ENCODE data around the gene SCGN.

The SCGN gene

DNA sequence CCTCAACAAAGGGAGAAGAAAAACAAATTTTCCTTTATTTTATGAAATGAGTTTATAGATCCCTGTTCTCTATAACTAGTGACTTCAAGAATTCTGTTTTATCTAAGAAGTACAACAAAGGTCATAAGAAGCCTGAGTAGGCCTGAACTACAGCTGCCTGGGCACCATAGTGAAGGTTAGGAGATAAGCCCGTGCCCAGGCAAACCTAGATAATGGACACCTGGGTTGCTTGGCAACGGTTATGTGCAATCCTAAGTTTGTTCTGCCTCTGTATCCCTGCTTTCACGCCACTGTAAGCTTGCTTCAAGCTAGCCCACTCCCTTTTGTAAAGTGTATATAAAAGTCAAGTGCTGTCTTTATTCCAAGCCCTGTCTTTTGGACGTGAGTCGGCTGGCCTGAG, 23.2 kb downstream of the SCGN start:
- TF ChIP-seq, protein P1, sequence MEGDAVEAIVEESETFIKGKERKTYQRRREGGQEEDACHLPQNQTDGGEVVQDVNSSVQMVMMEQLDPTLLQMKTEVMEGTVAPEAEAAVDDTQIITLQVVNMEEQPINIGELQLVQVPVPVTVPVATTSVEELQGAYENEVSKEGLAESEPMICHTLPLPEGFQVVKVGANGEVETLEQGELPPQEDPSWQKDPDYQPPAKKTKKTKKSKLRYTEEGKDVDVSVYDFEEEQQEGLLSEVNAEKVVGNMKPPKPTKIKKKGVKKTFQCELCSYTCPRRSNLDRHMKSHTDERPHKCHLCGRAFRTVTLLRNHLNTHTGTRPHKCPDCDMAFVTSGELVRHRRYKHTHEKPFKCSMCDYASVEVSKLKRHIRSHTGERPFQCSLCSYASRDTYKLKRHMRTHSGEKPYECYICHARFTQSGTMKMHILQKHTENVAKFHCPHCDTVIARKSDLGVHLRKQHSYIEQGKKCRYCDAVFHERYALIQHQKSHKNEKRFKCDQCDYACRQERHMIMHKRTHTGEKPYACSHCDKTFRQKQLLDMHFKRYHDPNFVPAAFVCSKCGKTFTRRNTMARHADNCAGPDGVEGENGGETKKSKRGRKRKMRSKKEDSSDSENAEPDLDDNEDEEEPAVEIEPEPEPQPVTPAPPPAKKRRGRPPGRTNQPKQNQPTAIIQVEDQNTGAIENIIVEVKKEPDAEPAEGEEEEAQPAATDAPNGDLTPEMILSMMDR (IDR thresholded peaks at IDR 0.05; ENCODE audit: insufficient read depth, low read depth, low read length, missing control alignments): no peak
- no peak for DNase-seq (ENCODE audit: low read depth)
- H3K4me3 ChIP-seq (ENCODE audit: low read length): no peak overlapping the region

DNA sequence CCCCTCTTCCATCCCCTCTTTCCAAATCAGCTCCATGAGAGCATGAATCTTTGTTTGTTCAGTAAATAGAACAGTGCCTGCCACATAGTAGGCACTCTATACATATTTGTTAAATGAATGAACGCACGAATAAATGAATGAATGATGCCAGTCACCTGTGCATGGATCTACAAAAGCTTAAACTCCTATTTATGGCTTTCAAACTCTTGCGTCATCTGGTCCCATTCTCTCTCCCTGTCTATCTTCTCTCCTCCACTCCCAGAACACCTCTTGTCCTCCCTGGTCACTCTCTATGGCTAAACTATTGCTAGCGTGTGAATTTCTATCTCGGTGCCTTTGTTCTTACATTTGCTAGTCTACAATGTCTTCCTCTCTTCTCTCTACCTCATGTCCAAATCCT, 24.8 kb downstream of the SCGN start:
- H3K4me3 ChIP-seq (ENCODE audit: low read length): no peak overlapping the region
- TF ChIP-seq, protein P1 (IDR thresholded peaks at IDR 0.05; ENCODE audit: insufficient read depth, low read depth, low read length, missing control alignments): no peak
- DNase-seq (ENCODE audit: low read depth): no peak

DNA sequence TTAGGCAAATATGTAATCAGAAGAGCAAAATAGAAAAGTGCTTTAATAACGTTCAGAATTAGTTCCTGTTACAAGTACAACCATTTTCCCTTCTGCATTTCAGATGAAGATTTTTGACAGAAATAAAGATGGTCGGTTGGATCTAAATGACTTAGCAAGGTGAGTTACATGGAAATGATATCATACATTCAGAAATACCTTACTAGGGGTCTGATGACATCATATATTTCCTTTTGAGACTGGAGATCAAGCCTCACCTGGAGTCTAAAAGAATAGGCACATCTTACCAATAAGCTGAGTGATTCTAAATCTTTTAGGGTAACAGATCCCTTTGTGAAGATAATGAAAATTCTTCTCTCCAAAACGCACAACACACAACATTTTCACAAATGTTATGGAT, 29.8 kb downstream of the SCGN start:
- no peak overlapping the region for H3K4me3 ChIP-seq (ENCODE audit: low read length)
- no peak for DNase-seq (ENCODE audit: low read depth)
- TF ChIP-seq, protein P1 (IDR thresholded peaks at IDR 0.05; ENCODE audit: insufficient read depth, low read depth, low read length, missing control alignments): no peak

DNA sequence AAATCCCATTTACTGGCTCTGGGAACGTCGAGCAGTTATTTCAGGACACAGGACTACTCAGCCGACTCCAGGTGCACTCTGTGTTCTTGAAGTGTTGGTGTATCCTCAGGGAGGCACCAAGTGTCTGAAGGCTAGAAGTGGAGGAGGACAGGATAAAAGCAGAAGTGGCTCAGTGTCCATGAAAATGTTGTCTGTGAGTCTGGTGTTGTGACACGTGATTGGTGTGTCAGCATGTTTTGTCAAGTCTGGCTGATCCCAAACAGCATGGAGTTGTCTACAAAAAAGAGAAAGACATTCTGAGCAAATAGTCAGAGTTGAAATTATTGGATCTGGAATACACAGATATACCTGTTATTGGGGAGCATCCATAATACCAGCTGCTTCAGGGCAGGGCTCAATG, 30.3 kb downstream of the SCGN start:
- no peak overlapping the region for H3K4me3 ChIP-seq (ENCODE audit: low read length)
- TF ChIP-seq, protein P1 (IDR thresholded peaks at IDR 0.05; ENCODE audit: insufficient read depth, low read depth, low read length, missing control alignments): no peak
- DNase-seq (ENCODE audit: low read depth): no peak

DNA sequence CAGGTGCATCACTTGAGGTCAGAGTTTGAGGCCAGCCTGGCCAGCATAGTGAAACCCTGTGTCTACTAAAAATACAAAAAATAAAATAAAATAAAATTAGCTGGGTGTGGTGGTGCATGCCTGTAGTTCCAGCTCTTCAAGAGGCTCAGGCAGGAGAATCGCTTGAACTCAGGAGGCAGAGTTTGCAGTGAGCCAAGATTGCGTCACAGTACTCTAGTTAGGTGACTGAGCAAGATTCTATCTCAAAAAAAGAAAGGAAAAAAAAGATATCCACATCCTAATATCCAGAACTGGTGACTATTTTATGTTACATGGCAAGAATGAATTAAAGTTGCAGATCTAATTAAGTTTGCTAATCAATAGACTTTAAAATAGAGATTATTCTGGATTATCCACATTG, 32.5 kb downstream of the SCGN start:
- DNase-seq (ENCODE audit: low read depth): peak; percentile 26
- H3K4me3 ChIP-seq (ENCODE audit: low read length): no peak overlapping the region
- TF ChIP-seq, protein P1 (IDR thresholded peaks at IDR 0.05; ENCODE audit: insufficient read depth, low read depth, low read length, missing control alignments): no peak

DNA sequence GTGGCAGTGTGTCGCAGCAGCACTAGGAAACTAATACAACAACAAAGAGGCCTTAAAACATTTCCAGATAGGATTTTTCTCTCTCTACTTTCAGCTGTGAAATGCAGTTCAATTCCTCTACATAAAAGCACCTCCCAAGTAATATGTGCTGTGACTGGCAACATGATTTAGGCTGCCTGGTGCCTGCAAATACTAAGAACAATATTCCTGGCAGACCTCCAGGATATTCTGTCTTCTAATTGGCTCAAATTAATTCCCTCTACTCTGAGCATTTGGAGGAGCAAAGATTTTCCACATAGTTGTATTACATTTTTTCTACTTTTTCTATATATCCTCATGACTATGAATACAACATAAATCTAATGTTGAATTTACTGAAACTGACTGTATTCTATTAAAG, 33.2 kb downstream of the SCGN start:
- no peak overlapping the region for H3K4me3 ChIP-seq (ENCODE audit: low read length)
- no peak for DNase-seq (ENCODE audit: low read depth)
- TF ChIP-seq, protein P1 (IDR thresholded peaks at IDR 0.05; ENCODE audit: insufficient read depth, low read depth, low read length, missing control alignments): no peak

DNA sequence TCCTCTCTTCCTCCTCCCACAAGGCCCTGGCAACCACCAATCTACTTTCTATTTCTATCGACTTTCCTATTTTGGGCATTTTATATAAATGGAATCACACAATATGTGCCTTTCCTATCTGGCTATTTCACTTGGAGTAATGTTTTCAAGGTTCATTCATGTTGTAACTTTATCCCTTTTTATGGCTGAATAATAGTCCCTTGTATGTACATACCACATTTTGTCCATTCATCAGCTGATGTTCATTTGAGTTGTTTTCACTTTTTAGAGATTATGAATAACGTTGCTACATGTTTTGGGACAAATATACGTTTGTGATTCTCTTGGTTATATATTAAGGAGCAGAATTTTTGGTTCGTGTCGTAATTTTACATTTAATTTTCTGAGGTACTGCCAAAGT, 33.9 kb downstream of the SCGN start:
- DNase-seq (ENCODE audit: low read depth): no peak
- H3K4me3 ChIP-seq (ENCODE audit: low read length): no peak overlapping the region
- TF ChIP-seq, protein P1 (IDR thresholded peaks at IDR 0.05; ENCODE audit: insufficient read depth, low read depth, low read length, missing control alignments): no peak

Measured in epithelial cell of esophagus (primary cell).